ENCODE measurements around the gene TLK2.

Gene TLK2

DNA sequence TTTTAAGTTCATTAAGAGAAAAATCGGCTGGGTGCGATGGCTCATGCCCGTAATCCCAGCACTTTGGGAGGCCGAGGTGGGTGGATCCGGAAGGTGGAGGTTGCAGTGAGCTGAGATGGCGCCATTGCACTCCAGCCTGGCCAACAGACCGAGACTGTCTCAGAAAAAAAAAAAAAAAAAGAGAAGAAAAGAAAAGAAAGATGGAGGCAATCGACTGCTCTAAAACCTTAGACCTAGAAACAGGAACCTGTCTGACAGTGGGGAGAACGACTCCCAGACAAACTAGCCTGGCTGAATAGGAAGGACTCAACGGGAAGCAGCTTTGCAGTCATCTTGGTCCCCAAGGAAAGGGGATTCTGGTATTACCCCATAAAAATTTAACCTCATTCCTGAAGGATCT is 162.5 kb downstream of the TLK2 start:
- H3K36me3 Mint-ChIP-seq (ENCODE audit: low read depth): peaks cover 32% of the 10 kb centered on the region
- no peaks in the 10 kb centered on the region for H3K27me3 Mint-ChIP-seq (ENCODE audit: low read depth, poor library complexity)
- H3K4me1 Mint-ChIP-seq: peaks cover 33% of the 10 kb centered on the region
- H3K4me3 Mint-ChIP-seq: no peak overlapping the region
- TF ChIP-seq CTCF (IDR thresholded peaks at IDR 0.05): no peak
- no peak overlapping the region for H3K27ac Mint-ChIP-seq
- no peaks in the 10 kb centered on the region for H3K9me3 Mint-ChIP-seq
- DNase-seq: no peak

DNA sequence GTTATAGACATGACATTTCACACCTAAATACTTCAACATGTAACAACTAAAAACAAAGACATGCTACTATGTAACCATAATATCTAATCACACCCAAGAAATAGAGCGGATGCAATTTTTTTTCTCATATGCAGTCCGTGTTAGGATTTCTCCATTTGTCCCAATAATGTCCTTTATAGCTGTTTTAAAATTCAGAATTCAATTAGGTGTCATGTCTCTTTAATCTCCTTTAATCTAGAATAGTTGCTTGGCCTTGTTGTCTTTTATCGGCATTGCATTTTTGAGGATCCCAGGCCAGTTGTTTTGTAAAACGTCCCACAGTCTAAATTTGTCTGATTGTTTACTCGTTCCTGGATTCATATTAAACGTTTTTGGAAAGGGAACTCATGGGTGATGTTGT is 163.3 kb downstream of the TLK2 start:
- H3K4me1 Mint-ChIP-seq: peaks cover 33% of the 10 kb centered on the region
- H3K27me3 Mint-ChIP-seq (ENCODE audit: low read depth, poor library complexity): no peaks in the 10 kb centered on the region
- no peak for DNase-seq
- no peaks in the 10 kb centered on the region for H3K9me3 Mint-ChIP-seq
- peaks cover 34% of the 10 kb centered on the region for H3K36me3 Mint-ChIP-seq (ENCODE audit: low read depth)
- no peak for TF ChIP-seq CTCF (IDR thresholded peaks at IDR 0.05)
- H3K4me3 Mint-ChIP-seq: no peak overlapping the region
- peak overlapping the region; percentile 27 for H3K27ac Mint-ChIP-seq

- Mint-ChIP-seq H3K27ac (no peak overlapping the region), H3K27me3 (ENCODE audit: low read depth, poor library complexity) (no peaks in the 10 kb centered on the region), H3K36me3 (ENCODE audit: low read depth) (peaks cover 38% of the 10 kb centered on the region), H3K4me3 (no peak overlapping the region), H3K4me1 (peaks cover 31% of the 10 kb centered on the region), H3K9me3 (no peaks in the 10 kb centered on the region)
- no peak for DNase-seq
- no peak for TF ChIP-seq CTCF (IDR thresholded peaks at IDR 0.05)
Observed at GRCh38 chr17:62643496-62643895, 164.9 kb downstream of the TLK2 start.

GRCh38 chr17:62644487-62645173 is 166.0 kb downstream of the TLK2 start:
- Mint-ChIP-seq H3K27ac (peak overlapping the region; percentile 68), H3K27me3 (ENCODE audit: low read depth, poor library complexity) (no peaks in the 10 kb centered on the region)
- DNase-seq: no peak

GRCh38 chr17:62648251-62648955 is 169.8 kb downstream of the TLK2 start:
- no peak for TF ChIP-seq CTCF (IDR thresholded peaks at IDR 0.05)
- no peaks in the 10 kb centered on the region for H3K9me3 Mint-ChIP-seq
- H3K36me3 Mint-ChIP-seq (ENCODE audit: low read depth): peaks cover 32% of the 10 kb centered on the region
- H3K27me3 Mint-ChIP-seq (ENCODE audit: low read depth, poor library complexity): no peaks in the 10 kb centered on the region
- no peak overlapping the region for H3K4me3 Mint-ChIP-seq
- H3K27ac Mint-ChIP-seq: peak overlapping the region; percentile 73
- DNase-seq: no peak
- H3K4me1 Mint-ChIP-seq: peaks cover 38% of the 10 kb centered on the region

More at GRCh38 chr17:62644487-62645173, 166.0 kb downstream of the TLK2 start:
- H3K9me3 Mint-ChIP-seq: no peaks in the 10 kb centered on the region
- H3K36me3 Mint-ChIP-seq (ENCODE audit: low read depth): peaks cover 43% of the 10 kb centered on the region
- H3K4me3 Mint-ChIP-seq: no peak overlapping the region
- no peak for TF ChIP-seq CTCF (IDR thresholded peaks at IDR 0.05)
- H3K4me1 Mint-ChIP-seq: peaks cover 39% of the 10 kb centered on the region

DNA sequence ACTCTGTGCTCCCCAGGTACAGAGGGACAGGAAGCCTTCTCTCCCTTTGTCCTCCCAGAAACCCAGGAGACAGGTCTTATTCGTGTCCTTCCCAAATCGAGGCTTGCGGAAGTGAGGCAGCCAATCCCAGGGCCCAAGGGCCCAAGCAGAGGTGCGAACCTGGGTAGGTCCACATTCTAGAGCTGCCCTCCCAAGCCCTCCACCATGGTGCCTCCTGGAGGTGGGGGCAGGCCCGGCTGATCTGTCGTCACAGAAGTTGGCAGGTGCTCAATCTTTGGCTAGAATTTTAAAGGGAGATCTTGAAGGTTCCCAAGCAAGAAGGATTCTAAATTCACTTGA is 170.3 kb downstream of the TLK2 start:
- H3K27ac Mint-ChIP-seq: peak overlapping the region; percentile 73
- peaks cover 27% of the 10 kb centered on the region for H3K36me3 Mint-ChIP-seq (ENCODE audit: low read depth)
- peaks cover 43% of the 10 kb centered on the region for H3K4me1 Mint-ChIP-seq
- TF ChIP-seq CTCF (IDR thresholded peaks at IDR 0.05): no peak
- H3K27me3 Mint-ChIP-seq (ENCODE audit: low read depth, poor library complexity): no peaks in the 10 kb centered on the region
- no peaks in the 10 kb centered on the region for H3K9me3 Mint-ChIP-seq
- H3K4me3 Mint-ChIP-seq: no peak overlapping the region
- DNase-seq: no peak
